ENCODE measurements around the gene MEIOB. TPM values are rescaled to one million over a fixed set of nuclear protein-coding genes. Genes with fewer than 3 reads are reported as not detected.

MEIOB gene
- polyA plus RNA-seq, 1 of the 3 experiments (the other 2 are of a cell fraction): not detected

DNA sequence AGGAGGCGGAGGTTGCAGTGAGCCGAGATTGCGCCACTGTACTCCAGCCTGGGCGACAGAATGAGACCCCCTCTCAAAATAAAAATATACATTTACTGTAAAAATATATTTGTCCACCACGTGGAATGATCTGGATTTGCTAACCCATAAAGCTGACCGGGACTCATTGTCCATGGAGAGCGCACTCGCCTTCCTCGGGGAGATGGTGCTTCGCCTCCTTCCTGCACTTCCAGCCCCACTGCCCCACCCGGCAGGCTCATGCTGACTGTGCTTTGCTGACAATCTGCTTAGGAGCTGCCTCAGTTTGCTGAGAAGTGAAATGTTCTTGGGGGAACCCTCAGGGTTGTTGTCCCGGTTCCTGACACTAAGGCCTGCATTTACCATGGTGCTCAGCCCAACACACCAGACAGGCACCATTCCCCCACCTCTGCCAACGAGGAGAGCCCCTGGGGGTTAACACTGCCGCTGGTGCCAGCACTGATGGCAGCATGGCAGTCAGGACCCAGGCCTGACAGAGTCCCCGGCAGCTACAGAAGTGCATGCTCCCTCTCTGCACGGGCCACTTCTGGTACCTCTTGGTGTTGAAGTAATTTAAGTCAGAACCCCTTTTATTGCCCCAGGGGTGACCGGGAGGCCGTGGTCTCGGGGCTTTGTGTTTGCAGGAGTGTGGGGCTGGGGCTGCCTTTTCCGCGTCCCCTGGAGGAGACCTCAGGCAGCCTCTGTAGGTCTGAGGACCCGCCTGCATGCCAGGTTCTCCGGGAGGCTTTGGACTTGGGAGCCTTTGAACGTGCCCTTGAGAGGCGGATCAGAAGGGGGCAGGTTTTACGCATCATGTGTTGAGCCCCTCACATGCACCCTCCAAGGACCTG lies 86.8 kb downstream of the MEIOB start:
- Histone ChIP-seq H3K27me3 (ENCODE audit: insufficient read depth) (no peaks in the 10 kb centered on the region), H3K4me1 (ENCODE audit: control insufficient read depth in 1 of 2, insufficient read depth in 2 of 2, low read depth in 1 of 2, low read length in 1 of 2) (peaks cover 0 to 8% of the 10 kb centered on the region in 2 experiments; a peak in 1 of 4 replicates), H3K36me3 (replicated peaks in 1 of 2; ENCODE audit: control insufficient read depth in 1 of 2, insufficient read depth in 2 of 2, low read length in 1 of 2) (peaks cover under 1 to 36% of the 10 kb centered on the region in 2 experiments), H3K9ac (no peak overlapping the region), H3K4me3 (ENCODE audit: low read depth in 2 of 2, low read length in 1 of 2) (no peak overlapping the region), H3F3A (replicated peaks; ENCODE audit: insufficient read depth) (peaks cover 8% of the 10 kb centered on the region), H3K27ac (ENCODE audit: low read depth in 2 of 2, low read length in 1 of 2) (no peak overlapping the region), H4K20me1 (ENCODE audit: insufficient read depth) (peaks cover 13% of the 10 kb centered on the region; the same call in 1 of the 2 replicates), H3K79me2 (ENCODE audit: insufficient read depth) (peaks cover 54% of the 10 kb centered on the region), H3K4me2 (no peak overlapping the region), H3K9me3 (no peaks in the 10 kb centered on the region), H2AFZ (ENCODE audit: low read depth) (no peak overlapping the region), H3K9me2 (no peaks in the 10 kb centered on the region)
- no peak for DNase-seq
- ChIA-PET POLR2A (interaction anchor here (0.6 kb wide), 1 partner anchor 514 kb away, joined by 3 read pairs; no protein-coding TSS in a partner anchor), CTCF (interaction anchor here (1.4 to 4.3 kb wide), 2 partner anchors 8 to 11 kb away, joined by 5 to 40 read pairs; partner anchors contain the start of genes EME2, IGFALS and MRPS34)
- WGBS (ENCODE audit: low lambda C conversion rate): 96% methylated on average over 19 of the region's 26 CpGs
- no peak for TF ChIP-seq FOXJ3 (CRISPR knock-in tag; IDR thresholded peaks at IDR 0.05)
- TF ChIP-seq MAX (IDR thresholded peaks at IDR 0.05; ENCODE audit: low read depth): no peak
- no peak for TF ChIP-seq SMC3 (IDR thresholded peaks at IDR 0.05; ENCODE audit: low read depth, low read length)
- no peak for TF ChIP-seq POLR2AphosphoS5 (IDR thresholded peaks at IDR 0.05; ENCODE audit: low read depth, low read length)

Other genes starting within 250 kb of the MEIOB start
- gene JPT2, start 193.9 kb downstream of the MEIOB start, polyA plus RNA-seq (2012; rRNA removed): 36.9 and 67.4 TPM in 2 replicates
- 53.6 and 57.3 TPM in 2 replicates for gene MAPK8IP3, start 166.0 kb downstream of the MEIOB start, polyA plus RNA-seq (2012; rRNA removed)
- gene NME3, start 100.6 kb downstream of the MEIOB start, polyA plus RNA-seq (2012; rRNA removed): 77.2 and 80.4 TPM in 2 replicates
- gene EME2, start 99.4 kb downstream of the MEIOB start, polyA plus RNA-seq (2012; rRNA removed): 10.1 and 15.8 TPM in 2 replicates
- gene MRPS34, start 99.0 kb downstream of the MEIOB start, polyA plus RNA-seq (2012; rRNA removed): 127 and 156 TPM in 2 replicates
- 40.6 and 41.6 TPM in 2 replicates for gene SPSB3, start 89.6 kb downstream of the MEIOB start, polyA plus RNA-seq (2012; rRNA removed)
- gene NUBP2, start 89.2 kb downstream of the MEIOB start, polyA plus RNA-seq (2012; rRNA removed): 73.2 and 75.4 TPM in 2 replicates
- gene IGFALS, start 78.5 kb downstream of the MEIOB start, polyA plus RNA-seq (2012; rRNA removed): 0.02 and 0.03 TPM in 2 replicates
- 119 and 138 TPM in 2 replicates for gene HAGH, start 45.3 kb downstream of the MEIOB start, polyA plus RNA-seq (2012; rRNA removed)
- 58.2 and 59.0 TPM in 2 replicates for gene FAHD1, start 45.0 kb downstream of the MEIOB start, polyA plus RNA-seq (2012; rRNA removed)
- gene HS3ST6, start 46.3 kb upstream of the MEIOB start, polyA plus RNA-seq (2012; rRNA removed): 0.03 TPM in 1 of 2 replicates, not detected in the other
- gene MSRB1, start 71.0 kb upstream of the MEIOB start, polyA plus RNA-seq (2012; rRNA removed): 30.1 and 31.4 TPM in 2 replicates
- not detected in 2 replicates for gene RPL3L, start 82.5 kb upstream of the MEIOB start, polyA plus RNA-seq (2012; rRNA removed)
- gene NDUFB10, start 87.4 kb upstream of the MEIOB start, polyA plus RNA-seq (2012; rRNA removed): 251 and 468 TPM in 2 replicates
- 4,622 and 6,384 TPM in 2 replicates for gene RPS2, start 92.7 kb upstream of the MEIOB start, polyA plus RNA-seq (2012; rRNA removed)
- 0.07 TPM in 1 of 2 replicates, not detected in the other for gene RNF151, start 94.7 kb upstream of the MEIOB start, polyA plus RNA-seq (2012; rRNA removed)
- gene TBL3, start 99.9 kb upstream of the MEIOB start, polyA plus RNA-seq (2012; rRNA removed): 36.7 and 37.1 TPM in 2 replicates
- 0.19 and 0.21 TPM in 2 replicates for gene NOXO1, start 109.3 kb upstream of the MEIOB start, polyA plus RNA-seq (2012; rRNA removed)
- gene GFER, start 112.0 kb upstream of the MEIOB start, polyA plus RNA-seq (2012; rRNA removed): 13.3 and 20.4 TPM in 2 replicates
- gene SYNGR3, start 117.8 kb upstream of the MEIOB start, polyA plus RNA-seq (2012; rRNA removed): 10.7 and 10.8 TPM in 2 replicates
- 38.1 and 47.8 TPM in 2 replicates for gene ZNF598, start 137.7 kb upstream of the MEIOB start, polyA plus RNA-seq (2012; rRNA removed)
- 0.62 and 1.1 TPM in 2 replicates for gene NPW, start 147.6 kb upstream of the MEIOB start, polyA plus RNA-seq (2012; rRNA removed)
- gene NHERF2, start 154.7 kb upstream of the MEIOB start, polyA plus RNA-seq (2012; rRNA removed): 45.2 and 53.8 TPM in 2 replicates
- gene NTHL1, start 175.7 kb upstream of the MEIOB start, polyA plus RNA-seq (2012; rRNA removed): 72.9 and 77.3 TPM in 2 replicates
- 76.7 and 96.1 TPM in 2 replicates for gene TSC2, start 175.8 kb upstream of the MEIOB start, polyA plus RNA-seq (2012; rRNA removed)

Measured in SK-N-SH (cell line).